HCT116 (cell line): ENCODE measurements around the gene CHKA. TPM values are rescaled to one million over a fixed set of nuclear protein-coding genes. Genes with fewer than 3 reads are reported as not detected.

Experiments
- ATAC-seq: fragments of 200-7000 bp; cut with Tn5 transposase; 2 replicates; pipeline ENCODE4 v1.9.1; 2020; ENCODE audit warnings: mild to moderate bottlenecking, moderate library complexity
- BruUV-seq: library from RNA; stranded (reverse); fragments of 400-500 nt; replicated peaks from 2 replicates; lab custom pipeline; 2021; lab: Mats Ljungman, UMichigan
- CTCF ChIA-PET: fragments of 300-600 bp; sonication (Branson Sonifier 250); formaldehyde crosslinking; loops from one replicate; lab custom pipeline; 2021; ENCODE audit warnings: antibody characterized with exemption; lab: Charles Lee
- POLR2A ChIA-PET: fragments of 300-600, 350-600 bp; sonication (Branson Sonifier 250); formaldehyde crosslinking; loops from one replicate; lab custom pipeline; 2021; ENCODE audit warnings: antibody characterized with exemption; lab: Charles Lee
- RAD21 ChIA-PET, 2 experiments: fragments of 300-600 bp; sonication (Branson Sonifier 250); formaldehyde crosslinking; loops; one replicate each; lab custom pipeline; 2023; ENCODE audit warnings: low total read pairs in 2 of 2; ENCODE audit not compliant: uncharacterized antibody in 2 of 2, unreplicated experiment in 2 of 2, low non-redundant PET in 1 of 2; lab: Charles Lee
- DNase-seq: peaks from one replicate; pipeline ENCODE4 v3.0.0-alpha.2; 2010; ENCODE audit warnings: low read depth, low spot score
- H2AFZ ChIP-seq: fragments of 200-600 bp; shearing (Covaris generic), sonication (generic); 2 replicates; pipeline ENCODE4 v1.6.1; 2017; ENCODE audit warnings: low read depth, mixed run types, mixed read lengths, antibody characterized with exemption, low read length; ENCODE audit not compliant: poor library complexity, severe bottlenecking
- H3K27ac ChIP-seq: 2 replicates; pipeline ENCODE4 v1.5.1; 2012; ENCODE audit warnings: low read depth, low read length
- H3K27me3 ChIP-seq: fragments of 200-600 bp; sonication (generic); 2 replicates; pipeline ENCODE4 v1.6.1; 2016; ENCODE audit warnings: mixed run types, low read length, mixed read lengths; ENCODE audit not compliant: insufficient read depth
- H3K36me3 ChIP-seq, 2 experiments: fragments of 200-500 bp in 1 of 2; fragments of 200-600 bp in 1 of 2; sonication (Bioruptor generic) in 1 of 2; sonication (generic) in 1 of 2; 2 replicates each; pipeline versions ENCODE4 v1.5.1 to v1.6.1; 2014 to 2016; ENCODE audit warnings: low read length in 2 of 2, inconsistent platforms in 1 of 2, mixed read lengths in 1 of 2, mixed run types in 1 of 2; ENCODE audit not compliant: insufficient read depth in 2 of 2, control insufficient read depth in 1 of 2
- H3K4me1 ChIP-seq, 2 experiments: fragments of 200-600 bp in 1 of 2; sonication (generic) in 1 of 2; 2 replicates each; pipeline versions ENCODE4 v1.5.1 to v1.6.1; 2012 to 2017; ENCODE audit warnings: low read length in 2 of 2, inconsistent platforms in 1 of 2, mild to moderate bottlenecking in 1 of 2, mixed read lengths in 1 of 2, mixed run types in 1 of 2, moderate library complexity in 1 of 2; ENCODE audit not compliant: insufficient read depth in 2 of 2, control insufficient read depth in 1 of 2
- H3K4me2 ChIP-seq: fragments of 200-600 bp; sonication (generic); 2 replicates; pipeline ENCODE4 v1.6.1; 2017; ENCODE audit warnings: mixed run types, low read length, mixed read lengths
- H3K4me3 ChIP-seq, 2 experiments: fragments of 200-600 bp in 1 of 2; sonication (generic) in 1 of 2; replicated peaks in 1 of 2; 2 replicates each; pipeline ENCODE4 v1.5.1; 2011 to 2016; ENCODE audit warnings: low read length in 2 of 2, control low read depth in 1 of 2, low read depth in 1 of 2, mild to moderate bottlenecking in 1 of 2, mixed read lengths in 1 of 2, mixed run types in 1 of 2
- H3K79me2 ChIP-seq: fragments of 200-600 bp; sonication (generic); 2 replicates; pipeline ENCODE4 v1.6.1; 2017; ENCODE audit warnings: mild to moderate bottlenecking, mixed run types, low read length, moderate library complexity, mixed read lengths; ENCODE audit not compliant: insufficient read depth
- H3K9ac ChIP-seq: fragments of 200-600 bp; sonication (generic); 2 replicates; pipeline ENCODE4 v1.6.1; 2016; ENCODE audit warnings: low read length, mixed read lengths
- H3K9me2 ChIP-seq: fragments of 200-600 bp; sonication (generic), shearing (Covaris generic); 2 replicates; pipeline ENCODE4 v1.6.1; 2017; ENCODE audit warnings: mixed run types, mild to moderate bottlenecking, moderate library complexity; ENCODE audit not compliant: insufficient read depth
- H3K9me3 ChIP-seq, 2 experiments: fragments of 200-500 bp in 1 of 2; fragments of 200-600 bp in 1 of 2; sonication (Bioruptor generic) in 1 of 2; sonication (generic) in 1 of 2; 2 replicates each; pipeline ENCODE4 v1.6.1; 2014 to 2017; ENCODE audit warnings: low read length in 2 of 2, mixed read lengths in 2 of 2, inconsistent platforms in 1 of 2, low read depth in 1 of 2, mild to moderate bottlenecking in 1 of 2, mixed run types in 1 of 2, moderate library complexity in 1 of 2; ENCODE audit not compliant: control insufficient read depth in 1 of 2, insufficient read depth in 1 of 2
- H4K20me1 ChIP-seq: fragments of 200-600 bp; sonication (generic), shearing (Covaris generic); 2 replicates; pipeline ENCODE4 v1.6.1; 2017; ENCODE audit warnings: mixed run types, mild to moderate bottlenecking, moderate library complexity; ENCODE audit not compliant: insufficient read depth
- ATF3 ChIP-seq: IDR thresholded peaks from 2 replicates; pipeline ENCODE4 v1.6.1; 2012
- ELF1 ChIP-seq: IDR thresholded peaks from 2 replicates; pipeline ENCODE4 v1.6.1; 2012; ENCODE audit warnings: low read depth, borderline replicate concordance
- EZH2phosphoT487 ChIP-seq: fragments of 200-600 bp; IDR thresholded peaks from 2 replicates; pipeline ENCODE4 v1.6.1; 2018; ENCODE audit warnings: antibody characterized with exemption, borderline replicate concordance
- JUND ChIP-seq: IDR thresholded peaks from 2 replicates; pipeline ENCODE4 v1.6.1; 2012
- POLR2A ChIP-seq: IDR thresholded peaks from 2 replicates; pipeline ENCODE4 v1.7.0; 2011; ENCODE audit warnings: borderline replicate concordance; ENCODE audit not compliant: insufficient read depth, insufficient read length; ENCODE audit errors: extremely low read depth
- POLR2AphosphoS5 ChIP-seq: IDR thresholded peaks from 2 replicates; pipeline ENCODE4 v1.6.1; 2011; ENCODE audit warnings: mild to moderate bottlenecking, low read depth, low read length, moderate library complexity
- RAD21 ChIP-seq: IDR thresholded peaks from 2 replicates; pipeline ENCODE4 v1.6.1; 2012; ENCODE audit warnings: low read depth, mild to moderate bottlenecking
- SP1 ChIP-seq: IDR thresholded peaks from 2 replicates; pipeline ENCODE4 v1.6.1; 2012; ENCODE audit warnings: low read depth
- SRF ChIP-seq: IDR thresholded peaks from 2 replicates; pipeline ENCODE4 v1.6.1; 2012; ENCODE audit warnings: low read depth
- TCF7L2 ChIP-seq: IDR thresholded peaks from 2 replicates; pipeline ENCODE4 v1.7.0; 2011; ENCODE audit warnings: borderline replicate concordance, inconsistent platforms; ENCODE audit not compliant: insufficient read depth, insufficient read length; ENCODE audit errors: extremely low read depth
- YY1 ChIP-seq: IDR thresholded peaks from 2 replicates; pipeline ENCODE4 v1.6.1; 2011; ENCODE audit warnings: low read length, low read depth, moderate library complexity, mild to moderate bottlenecking; ENCODE audit not compliant: insufficient replicate concordance; ENCODE audit errors: extremely low read depth
- ZFX ChIP-seq: fragments of 450-650 bp; IDR thresholded peaks from 2 replicates; pipeline ENCODE4 v1.6.1; 2017
- ZNF274 ChIP-seq: fragments of 200-500 bp; sonication (Bioruptor generic); IDR thresholded peaks from 2 replicates; pipeline ENCODE4 v1.6.1; 2014; ENCODE audit warnings: mild to moderate bottlenecking, low read depth, low read length, inconsistent platforms
- intact Hi-C: fragments of 100-400 bp; cut with micrococcal nuclease; formaldehyde crosslinking; loops from 2 replicates; pipeline ENCODE4 v1.10.0; 2022
- total RNA-seq: library from RNA; stranded (reverse); gene quantifications from one replicate; pipeline ENCODE4 v1.2.1, GENCODE V29; 2021; ENCODE audit not compliant: unreplicated experiment
- TF ChIP-seq, protein P1 (sequence below): IDR thresholded peaks from 2 replicates; pipeline ENCODE4 v1.6.1; 2012; ENCODE audit warnings: low read depth
- TF ChIP-seq, protein P2 (sequence below), 3 experiments: fragments of 200-600 bp in 1 of 3; sonication (generic) in 1 of 3; IDR thresholded peaks in 2 of 3; conservative IDR thresholded peaks in 1 of 3; 2 replicates each; pipeline ENCODE4 v1.5.1; 2012 to 2017; ENCODE audit warnings: low read depth in 2 of 3, low read length in 2 of 3, antibody characterized with exemption in 1 of 3, borderline replicate concordance in 1 of 3, control low read depth in 1 of 3, mild to moderate bottlenecking in 1 of 3, mixed read lengths in 1 of 3, mixed run types in 1 of 3, moderate library complexity in 1 of 3; ENCODE audit not compliant: insufficient read depth in 1 of 3

Gene CHKA
- total RNA-seq, 1 experiment from 2014 or later, result 33.1 TPM

DNA sequence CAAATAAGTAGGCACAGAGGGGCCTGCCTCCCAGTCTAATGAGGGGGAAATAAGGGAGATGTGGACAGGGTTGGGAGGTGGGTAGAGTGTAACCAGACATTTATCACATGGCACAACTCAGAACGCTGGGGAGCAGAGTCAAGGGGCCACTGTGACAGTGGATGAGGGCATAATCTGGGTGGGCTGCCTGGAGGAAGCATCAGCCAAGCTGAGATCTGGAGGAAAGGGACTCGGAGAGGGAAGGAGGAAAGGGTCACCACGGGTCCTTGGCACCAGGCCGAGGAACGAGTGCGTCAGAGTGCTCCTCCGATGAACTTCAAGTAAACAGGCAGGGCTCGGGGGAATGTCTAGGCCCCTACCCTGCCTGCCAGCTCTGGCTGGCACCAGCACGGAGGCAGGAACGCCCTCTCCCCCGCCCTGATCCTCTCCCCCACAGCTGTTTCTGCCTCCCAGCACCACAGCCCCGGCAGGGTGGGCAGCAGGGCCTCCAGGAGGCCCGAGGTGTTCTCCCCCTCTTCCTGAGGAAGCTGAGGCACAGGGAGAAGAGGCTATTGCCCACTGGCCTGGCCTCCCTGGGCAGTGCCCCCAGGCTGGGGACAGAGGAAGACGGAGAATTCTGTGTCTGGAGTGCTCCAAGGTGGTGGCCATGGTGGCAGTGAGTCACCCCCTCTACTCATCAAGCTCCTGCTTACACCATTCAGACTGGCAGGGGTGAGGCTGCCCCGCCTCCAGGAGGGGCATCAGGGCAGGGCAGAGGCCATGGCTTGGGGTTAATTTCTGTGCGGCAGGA lies 106.8 kb downstream of the CHKA start:
- ChIA-PET POLR2A (interaction anchor here (1.2 to 1.3 kb wide), 3 partner anchors 10 to 16 kb away, joined by 3 to 5 read pairs (median 3); partner anchors contain the start of genes NDUFS8 and UNC93B1), RAD21 (no interaction called here), CTCF (interaction anchor here (0.8 kb wide), 1 partner anchor 59 kb away, joined by 3 read pairs; no protein-coding TSS in a partner anchor)
- peak overlapping the region; percentile 97 for H3K4me2 ChIP-seq
- H3K27me3 ChIP-seq, result no peaks in the 10 kb centered on the region
- peak; percentile 64 for DNase-seq
- no peaks in the 10 kb centered on the region for H3K9me2 ChIP-seq
- H3K27ac ChIP-seq, result peak overlapping the region; percentile 96
- peaks cover 79 to 92% of the 10 kb centered on the region in 2 experiments for H3K4me1 ChIP-seq
- H4K20me1 ChIP-seq, result no peaks in the 10 kb centered on the region
- intact Hi-C loops, result loop anchor here (5.0 kb wide), 1 partner anchor 193 kb away; no protein-coding TSS in a partner anchor
- ATAC-seq, result peak; percentile 57
- no peaks in the 10 kb centered on the region for H3K9me3 ChIP-seq
- TSS peak; percentile 79 for BruUV-seq
- no peaks in the 10 kb centered on the region for H3K36me3 ChIP-seq
- no peak overlapping the region for H2AFZ ChIP-seq
- no peak for TF ChIP-seq JUND
- TF ChIP-seq RAD21, result no peak
- no peak for TF ChIP-seq ELF1
- TF ChIP-seq ATF3, result no peak
- peak; percentile 70 for TF ChIP-seq YY1
- no peak for TF ChIP-seq SRF
- TF ChIP-seq TCF7L2, result no peak
- no peak for TF ChIP-seq ZNF274
- no peak for TF ChIP-seq POLR2A
- no peak for TF ChIP-seq SP1
- TF ChIP-seq, protein P1, sequence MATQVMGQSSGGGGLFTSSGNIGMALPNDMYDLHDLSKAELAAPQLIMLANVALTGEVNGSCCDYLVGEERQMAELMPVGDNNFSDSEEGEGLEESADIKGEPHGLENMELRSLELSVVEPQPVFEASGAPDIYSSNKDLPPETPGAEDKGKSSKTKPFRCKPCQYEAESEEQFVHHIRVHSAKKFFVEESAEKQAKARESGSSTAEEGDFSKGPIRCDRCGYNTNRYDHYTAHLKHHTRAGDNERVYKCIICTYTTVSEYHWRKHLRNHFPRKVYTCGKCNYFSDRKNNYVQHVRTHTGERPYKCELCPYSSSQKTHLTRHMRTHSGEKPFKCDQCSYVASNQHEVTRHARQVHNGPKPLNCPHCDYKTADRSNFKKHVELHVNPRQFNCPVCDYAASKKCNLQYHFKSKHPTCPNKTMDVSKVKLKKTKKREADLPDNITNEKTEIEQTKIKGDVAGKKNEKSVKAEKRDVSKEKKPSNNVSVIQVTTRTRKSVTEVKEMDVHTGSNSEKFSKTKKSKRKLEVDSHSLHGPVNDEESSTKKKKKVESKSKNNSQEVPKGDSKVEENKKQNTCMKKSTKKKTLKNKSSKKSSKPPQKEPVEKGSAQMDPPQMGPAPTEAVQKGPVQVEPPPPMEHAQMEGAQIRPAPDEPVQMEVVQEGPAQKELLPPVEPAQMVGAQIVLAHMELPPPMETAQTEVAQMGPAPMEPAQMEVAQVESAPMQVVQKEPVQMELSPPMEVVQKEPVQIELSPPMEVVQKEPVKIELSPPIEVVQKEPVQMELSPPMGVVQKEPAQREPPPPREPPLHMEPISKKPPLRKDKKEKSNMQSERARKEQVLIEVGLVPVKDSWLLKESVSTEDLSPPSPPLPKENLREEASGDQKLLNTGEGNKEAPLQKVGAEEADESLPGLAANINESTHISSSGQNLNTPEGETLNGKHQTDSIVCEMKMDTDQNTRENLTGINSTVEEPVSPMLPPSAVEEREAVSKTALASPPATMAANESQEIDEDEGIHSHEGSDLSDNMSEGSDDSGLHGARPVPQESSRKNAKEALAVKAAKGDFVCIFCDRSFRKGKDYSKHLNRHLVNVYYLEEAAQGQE, result no peak
- TF ChIP-seq EZH2phosphoT487, result no peak
- TF ChIP-seq, protein P2, sequence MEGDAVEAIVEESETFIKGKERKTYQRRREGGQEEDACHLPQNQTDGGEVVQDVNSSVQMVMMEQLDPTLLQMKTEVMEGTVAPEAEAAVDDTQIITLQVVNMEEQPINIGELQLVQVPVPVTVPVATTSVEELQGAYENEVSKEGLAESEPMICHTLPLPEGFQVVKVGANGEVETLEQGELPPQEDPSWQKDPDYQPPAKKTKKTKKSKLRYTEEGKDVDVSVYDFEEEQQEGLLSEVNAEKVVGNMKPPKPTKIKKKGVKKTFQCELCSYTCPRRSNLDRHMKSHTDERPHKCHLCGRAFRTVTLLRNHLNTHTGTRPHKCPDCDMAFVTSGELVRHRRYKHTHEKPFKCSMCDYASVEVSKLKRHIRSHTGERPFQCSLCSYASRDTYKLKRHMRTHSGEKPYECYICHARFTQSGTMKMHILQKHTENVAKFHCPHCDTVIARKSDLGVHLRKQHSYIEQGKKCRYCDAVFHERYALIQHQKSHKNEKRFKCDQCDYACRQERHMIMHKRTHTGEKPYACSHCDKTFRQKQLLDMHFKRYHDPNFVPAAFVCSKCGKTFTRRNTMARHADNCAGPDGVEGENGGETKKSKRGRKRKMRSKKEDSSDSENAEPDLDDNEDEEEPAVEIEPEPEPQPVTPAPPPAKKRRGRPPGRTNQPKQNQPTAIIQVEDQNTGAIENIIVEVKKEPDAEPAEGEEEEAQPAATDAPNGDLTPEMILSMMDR (IDR thresholded peaks at IDR 0.05 in 2 of 3, conservative IDR thresholded peaks at IDR 0.05 in 1 of 3; ENCODE audit: borderline replicate concordance in 1 of 3, insufficient read depth in 1 of 3, low read depth in 2 of 3, low read length in 2 of 3), result no peak
- peak; percentile 38; the same call in 1 of the 2 replicates for TF ChIP-seq ZFX
- peak; percentile 57 for TF ChIP-seq POLR2AphosphoS5
- peak overlapping the region; percentile 86 for H3K9ac ChIP-seq
- H3K4me3 ChIP-seq, result peak overlapping the region; percentile 36 to 51
- H3K79me2 ChIP-seq, result peaks cover 20% of the 10 kb centered on the region; the same call in 1 of the 2 replicates
